ENCODE results near the gene CD3E. TPM values are rescaled to one million over a fixed set of nuclear protein-coding genes. Genes with fewer than 3 reads are reported as not detected.

CD3E gene
- total and polyA plus RNA-seq, 9 of the 15 experiments (the other 6 are each of a cell fraction or from before 2014, with no cell fraction given): 0.07 to 0.62 (median 0.19) TPM; not detected in 5

GRCh38 chr11:118304227-118304567 is 333 bp upstream of the CD3E start:
- H3K4me1 ChIP-seq (replicated peaks in 1 of 2; ENCODE audit: control insufficient read depth in 2 of 2, insufficient read depth in 2 of 2, low read length in 2 of 2): no peaks in the 10 kb centered on the region; a peak in 1 of 5 replicates
- 67% methylated on average over 1 of the region's 1 CpG for WGBS (ENCODE audit: insufficient coverage, low coverage, missing lambda C conversion rate)
- DNase-seq (ENCODE audit: extremely low read depth in 1 of 4, low spot score in 3 of 4): no peak
- H3K4me2 ChIP-seq (ENCODE audit: insufficient read depth, low read length): no peak overlapping the region
- no peak overlapping the region for H3K27ac ChIP-seq (ENCODE audit: extremely low read depth, low read depth, low read length)
- peak overlapping the region; percentile 60 for H2AFZ ChIP-seq (ENCODE audit: low read depth, low read length)
- H3K4me3 ChIP-seq: no peak overlapping the region
- no peak for FAIRE-seq
- H3K9me1 ChIP-seq (ENCODE audit: control insufficient read depth, insufficient read depth, low read length): no peaks in the 10 kb centered on the region
- in situ Hi-C loops (cut with MboI) (no loop called here), intact Hi-C loops (cut with micrococcal nuclease) (no loop called here)
- H3K27me3 ChIP-seq (ENCODE audit: control insufficient read depth in 2 of 2, insufficient read depth in 2 of 2, low read length in 2 of 2): peaks cover 7 to 13% of the 10 kb centered on the region in 2 experiments; a peak in 3 of 5 replicates
- ATAC-seq: no peak
- H3K9ac ChIP-seq (ENCODE audit: insufficient read depth in 1 of 2, low read depth in 2 of 2, low read length in 2 of 2): no peak overlapping the region
- H3K79me2 ChIP-seq (ENCODE audit: control insufficient read depth, insufficient read depth, low read length): no peaks in the 10 kb centered on the region
- ChIA-PET CTCF (ENCODE audit: low intra/inter-chr PET ratio) (no interaction called here), POLR2A (interaction anchor here (0.5 kb wide), 1 partner anchor 37 kb away, joined by 3 read pairs; no protein-coding TSS in a partner anchor)
- H4K20me1 ChIP-seq (replicated peaks; ENCODE audit: control insufficient read depth, insufficient read depth, low read length): no peaks in the 10 kb centered on the region
- TF ChIP-seq CBX1 (IDR thresholded peaks at IDR 0.05; ENCODE audit: low read depth) (no peak), MYC (IDR thresholded peaks at IDR 0.05; ENCODE audit: low read depth, low read length) (no peak), MYC (CRISPR knock-in tag; IDR thresholded peaks at IDR 0.05; ENCODE audit: borderline replicate concordance, low read depth) (no peak), ZNF583 (CRISPR knock-in tag; IDR thresholded peaks at IDR 0.05) (no peak), BHLHE40 (IDR thresholded peaks at IDR 0.05; ENCODE audit: low read length) (no peak), NFATC3 (IDR thresholded peaks at IDR 0.05) (no peak), ZKSCAN1 (IDR thresholded peaks at IDR 0.05; ENCODE audit: low read depth, low read length) (no peak), MCM7 (IDR thresholded peaks at IDR 0.05) (no peak), ZNF395 (CRISPR knock-in tag; IDR thresholded peaks at IDR 0.05) (no peak), E2F4 (CRISPR knock-in tag; IDR thresholded peaks at IDR 0.05; ENCODE audit: low read depth) (no peak), SMC3 (conservative IDR thresholded peaks at IDR 0.05; ENCODE audit: insufficient read depth, low read depth, low read length) (no peak), NFRKB (IDR thresholded peaks at IDR 0.05; ENCODE audit: low read depth) (no peak), SFPQ (IDR thresholded peaks at IDR 0.05; ENCODE audit: low read depth, low read length) (no peak), ZC3H8 (IDR thresholded peaks at IDR 0.05) (no peak), MAFF (IDR thresholded peaks at IDR 0.05; ENCODE audit: low read length) (no peak), NRF1 (conservative IDR thresholded peaks at IDR 0.05 in 1 of 2, IDR thresholded peaks at IDR 0.05 in 1 of 2) (no peak), ZNF668 (CRISPR knock-in tag; IDR thresholded peaks at IDR 0.05) (no peak), NR2C2 (CRISPR knock-in tag; IDR thresholded peaks at IDR 0.05) (no peak), NR2C2 (tag; IDR thresholded peaks at IDR 0.05) (no peak)
- BruUV-seq (replicated peaks): no TSS peak
- H3K9me3 ChIP-seq (replicated peaks; ENCODE audit: control insufficient read depth, insufficient read depth, low read depth, low read length): no peaks in the 10 kb centered on the region
- H3K36me3 ChIP-seq (ENCODE audit: control insufficient read depth, insufficient read depth, low read length): no peaks in the 10 kb centered on the region

Data from K562 (cell line).